Stimulated activated CD8-positive, alpha-beta memory T cell treated with anti-CD3 and anti-CD28 coated beads, Interleukin-4, amount 100 ng/mL, for 48 hours (primary cell): Measurements from ENCODE around the gene PTPN1.
"Not testable (repeated sequence)": the region's sequence is repeated elsewhere in the genome, so short reads cannot be mapped to it uniquely, and the experiment has no call there.

Experiments
- DNase-seq: peaks from one replicate; pipeline ENCODE4 v3.0.0-alpha.2; 2020

The PTPN1 gene

GRCh38 chr20:50535162-50535561 lies 25.0 kb downstream of the PTPN1 start:
- DNase-seq = no peak

- no peak for DNase-seq
Measured at GRCh38 chr20:50536333-50536732, 26.1 kb downstream of the PTPN1 start.

GRCh38 chr20:50537546-50538201 lies 27.5 kb downstream of the PTPN1 start:
- DNase-seq = no peak

- DNase-seq = no peak
Measured at GRCh38 chr20:50538276-50538675, 28.1 kb downstream of the PTPN1 start.

- DNase-seq = not testable (repeated sequence)
Measured at GRCh38 chr20:50539798-50540197, 29.6 kb downstream of the PTPN1 start.

GRCh38 chr20:50540620-50541605 lies 30.7 kb downstream of the PTPN1 start:
- DNase-seq = no peak

GRCh38 chr20:50541606-50542041 lies 31.4 kb downstream of the PTPN1 start:
- DNase-seq = no peak

GRCh38 chr20:50543326-50543725 lies 33.1 kb downstream of the PTPN1 start:
- no peak for DNase-seq

GRCh38 chr20:50545126-50545525 lies 34.9 kb downstream of the PTPN1 start:
- no peak for DNase-seq

- no peak for DNase-seq
Measured at GRCh38 chr20:50546729-50547314, 36.6 kb downstream of the PTPN1 start.

- no peak for DNase-seq
Measured at GRCh38 chr20:50547964-50548363, 37.8 kb downstream of the PTPN1 start.

GRCh38 chr20:50548396-50548795 lies 38.2 kb downstream of the PTPN1 start:
- DNase-seq = no peak

GRCh38 chr20:50550531-50550930 lies 40.3 kb downstream of the PTPN1 start:
- no peak for DNase-seq

GRCh38 chr20:50551288-50551687 lies 41.1 kb downstream of the PTPN1 start:
- DNase-seq = no peak

GRCh38 chr20:50552979-50553378 lies 42.8 kb downstream of the PTPN1 start:
- no peak for DNase-seq

- DNase-seq = peak; percentile 31
Measured at GRCh38 chr20:50554694-50555579, 44.8 kb downstream of the PTPN1 start.

- no peak for DNase-seq
Measured at GRCh38 chr20:50555662-50556061, 45.5 kb downstream of the PTPN1 start.

GRCh38 chr20:50557549-50558134 lies 47.5 kb downstream of the PTPN1 start:
- peak; percentile 18 for DNase-seq

GRCh38 chr20:50558483-50558925 lies 48.3 kb downstream of the PTPN1 start:
- DNase-seq = no peak

GRCh38 chr20:50559149-50559548 lies 49.0 kb downstream of the PTPN1 start:
- DNase-seq = no peak

- no peak for DNase-seq
Measured at GRCh38 chr20:50559856-50560638, 49.9 kb downstream of the PTPN1 start.
